ENCODE data around the gene MTMR12.
A peak's percentile ranks its signal among the peaks of the same experiment; 100 is the strongest.

The MTMR12 gene

GRCh38 chr5:32241034-32241783 lies 71.5 kb downstream of the MTMR12 start:
- Histone ChIP-seq H4K20me1 (ENCODE audit: insufficient read depth, low read length) (no peaks in the 10 kb centered on the region), H3K4me2 (ENCODE audit: low read length) (no peak overlapping the region), H3K4me1 (ENCODE audit: low read length) (peaks cover 10% of the 10 kb centered on the region; the same call in 1 of the 2 replicates), H3K36me3 (replicated peaks; ENCODE audit: low read depth, low read length) (peaks cover 7% of the 10 kb centered on the region), H3K4me3 (ENCODE audit: low read length) (no peak overlapping the region), H3K27ac (ENCODE audit: low read length) (peak overlapping the region; percentile 19; the same call in 1 of the 2 replicates), H2AFZ (ENCODE audit: low read depth, low read length) (no peak overlapping the region), H3K9me3 (ENCODE audit: insufficient read depth, low read length) (no peaks in the 10 kb centered on the region), H3K9ac (ENCODE audit: low read length) (no peak overlapping the region), H3K27me3 (ENCODE audit: low read depth, low read length) (no peaks in the 10 kb centered on the region), H3K79me2 (ENCODE audit: low read length) (no peaks in the 10 kb centered on the region)
- TF ChIP-seq EZH2phosphoT487 (IDR thresholded peaks at IDR 0.05; ENCODE audit: low read depth) = no peak
- TF ChIP-seq, protein P1, sequence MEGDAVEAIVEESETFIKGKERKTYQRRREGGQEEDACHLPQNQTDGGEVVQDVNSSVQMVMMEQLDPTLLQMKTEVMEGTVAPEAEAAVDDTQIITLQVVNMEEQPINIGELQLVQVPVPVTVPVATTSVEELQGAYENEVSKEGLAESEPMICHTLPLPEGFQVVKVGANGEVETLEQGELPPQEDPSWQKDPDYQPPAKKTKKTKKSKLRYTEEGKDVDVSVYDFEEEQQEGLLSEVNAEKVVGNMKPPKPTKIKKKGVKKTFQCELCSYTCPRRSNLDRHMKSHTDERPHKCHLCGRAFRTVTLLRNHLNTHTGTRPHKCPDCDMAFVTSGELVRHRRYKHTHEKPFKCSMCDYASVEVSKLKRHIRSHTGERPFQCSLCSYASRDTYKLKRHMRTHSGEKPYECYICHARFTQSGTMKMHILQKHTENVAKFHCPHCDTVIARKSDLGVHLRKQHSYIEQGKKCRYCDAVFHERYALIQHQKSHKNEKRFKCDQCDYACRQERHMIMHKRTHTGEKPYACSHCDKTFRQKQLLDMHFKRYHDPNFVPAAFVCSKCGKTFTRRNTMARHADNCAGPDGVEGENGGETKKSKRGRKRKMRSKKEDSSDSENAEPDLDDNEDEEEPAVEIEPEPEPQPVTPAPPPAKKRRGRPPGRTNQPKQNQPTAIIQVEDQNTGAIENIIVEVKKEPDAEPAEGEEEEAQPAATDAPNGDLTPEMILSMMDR (IDR thresholded peaks at IDR 0.05; ENCODE audit: low read depth, low read length) = no peak

- Histone ChIP-seq H3K27ac (ENCODE audit: low read length) (no peak overlapping the region), H3K9me3 (ENCODE audit: insufficient read depth, low read length) (no peaks in the 10 kb centered on the region), H3K9ac (ENCODE audit: low read length) (no peak overlapping the region), H3K27me3 (ENCODE audit: low read depth, low read length) (no peaks in the 10 kb centered on the region), H3K4me3 (ENCODE audit: low read length) (no peak overlapping the region), H3K4me1 (ENCODE audit: low read length) (peaks cover 10% of the 10 kb centered on the region; the same call in 1 of the 2 replicates), H3K4me2 (ENCODE audit: low read length) (no peak overlapping the region), H3K36me3 (replicated peaks; ENCODE audit: low read depth, low read length) (peaks cover 7% of the 10 kb centered on the region), H3K79me2 (ENCODE audit: low read length) (no peaks in the 10 kb centered on the region), H4K20me1 (ENCODE audit: insufficient read depth, low read length) (no peaks in the 10 kb centered on the region), H2AFZ (ENCODE audit: low read depth, low read length) (no peak overlapping the region)
- TF ChIP-seq, protein P1 (IDR thresholded peaks at IDR 0.05; ENCODE audit: low read depth, low read length) = no peak
- no peak for TF ChIP-seq EZH2phosphoT487 (IDR thresholded peaks at IDR 0.05; ENCODE audit: low read depth)
Measured at GRCh38 chr5:32239385-32239784, 73.4 kb downstream of the MTMR12 start.

GRCh38 chr5:32233696-32234447 lies 78.9 kb downstream of the MTMR12 start:
- Histone ChIP-seq H4K20me1 (ENCODE audit: insufficient read depth, low read length) (no peaks in the 10 kb centered on the region), H3K9ac (ENCODE audit: low read length) (no peak overlapping the region), H3K27me3 (ENCODE audit: low read depth, low read length) (no peaks in the 10 kb centered on the region), H3K4me3 (ENCODE audit: low read length) (no peak overlapping the region), H2AFZ (ENCODE audit: low read depth, low read length) (no peak overlapping the region), H3K4me2 (ENCODE audit: low read length) (no peak overlapping the region), H3K27ac (ENCODE audit: low read length) (no peak overlapping the region), H3K79me2 (ENCODE audit: low read length) (no peaks in the 10 kb centered on the region), H3K4me1 (ENCODE audit: low read length) (peaks cover 10% of the 10 kb centered on the region), H3K36me3 (replicated peaks; ENCODE audit: low read depth, low read length) (peaks cover 7% of the 10 kb centered on the region), H3K9me3 (ENCODE audit: insufficient read depth, low read length) (no peaks in the 10 kb centered on the region)
- TF ChIP-seq, protein P1 (IDR thresholded peaks at IDR 0.05; ENCODE audit: low read depth, low read length) = no peak
- TF ChIP-seq EZH2phosphoT487 (IDR thresholded peaks at IDR 0.05; ENCODE audit: low read depth) = no peak

DNA sequence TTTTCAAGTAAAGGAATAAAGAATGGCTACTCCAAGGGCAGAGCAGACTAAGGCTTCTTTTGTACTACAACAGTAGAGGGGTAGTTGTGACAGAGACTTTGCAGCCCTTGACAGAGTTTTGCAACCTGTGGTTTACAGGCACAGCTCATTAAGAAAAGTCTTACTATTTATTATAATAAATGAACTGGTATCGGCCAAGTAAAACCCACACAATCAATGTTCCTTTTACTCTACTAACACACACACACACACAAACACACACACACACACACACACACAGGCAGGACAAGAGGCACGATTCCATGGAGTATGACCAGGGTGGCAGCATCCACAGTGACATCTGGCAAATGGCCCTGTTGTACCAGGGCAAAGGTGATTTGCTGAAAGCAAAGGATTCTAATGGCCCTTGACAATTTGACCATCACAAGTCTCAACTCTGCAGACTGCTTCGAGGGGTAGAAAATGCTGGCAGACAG lies 79.5 kb downstream of the MTMR12 start:
- Histone ChIP-seq H2AFZ (ENCODE audit: low read depth, low read length) (no peak overlapping the region), H3K9ac (ENCODE audit: low read length) (no peak overlapping the region), H3K27ac (ENCODE audit: low read length) (no peak overlapping the region), H3K27me3 (ENCODE audit: low read depth, low read length) (no peaks in the 10 kb centered on the region), H3K4me1 (ENCODE audit: low read length) (peaks cover 10% of the 10 kb centered on the region), H3K36me3 (replicated peaks; ENCODE audit: low read depth, low read length) (peaks cover 7% of the 10 kb centered on the region), H3K9me3 (ENCODE audit: insufficient read depth, low read length) (no peaks in the 10 kb centered on the region), H3K4me2 (ENCODE audit: low read length) (no peak overlapping the region), H3K4me3 (ENCODE audit: low read length) (no peak overlapping the region), H4K20me1 (ENCODE audit: insufficient read depth, low read length) (no peaks in the 10 kb centered on the region), H3K79me2 (ENCODE audit: low read length) (no peaks in the 10 kb centered on the region)
- TF ChIP-seq, protein P1 (IDR thresholded peaks at IDR 0.05; ENCODE audit: low read depth, low read length) = no peak
- no peak for TF ChIP-seq EZH2phosphoT487 (IDR thresholded peaks at IDR 0.05; ENCODE audit: low read depth)

Data from OCI-LY3 (cell line).